GM12801 (cell line): ENCODE data around the gene MIB1.

Experiments used
- CTCF ChIP-seq: IDR thresholded peaks from one replicate; pipeline ENCODE4 v1.5.1; 2011; ENCODE audit warnings: control low read depth; ENCODE audit not compliant: insufficient read length; ENCODE audit errors: extremely low read depth

The MIB1 gene

GRCh38 chr18:21841570-21841969 lies 101.0 kb downstream of the MIB1 start:
- no peak for TF ChIP-seq CTCF

DNA sequence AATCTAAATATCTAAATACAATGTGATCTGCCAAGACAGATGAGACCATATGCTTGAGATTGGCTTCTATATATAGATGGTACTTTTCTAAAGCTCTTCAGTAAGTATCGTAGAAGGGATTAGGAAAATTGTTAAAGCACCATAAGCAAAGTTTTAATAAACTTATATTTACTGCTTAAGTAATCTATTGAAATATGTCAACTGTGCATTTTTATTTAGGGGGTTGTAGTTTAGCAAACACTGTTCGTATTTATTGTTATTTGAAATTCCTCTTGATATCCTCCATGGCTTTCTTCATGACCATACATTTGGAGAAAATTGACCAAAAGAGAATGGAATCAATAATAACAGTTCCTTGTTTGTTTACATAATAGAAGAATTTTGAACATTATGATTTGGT lies 102.7 kb downstream of the MIB1 start:
- no peak for TF ChIP-seq CTCF

- no peak for TF ChIP-seq CTCF
Measured at GRCh38 chr18:21851327-21851961, 110.9 kb downstream of the MIB1 start.

DNA sequence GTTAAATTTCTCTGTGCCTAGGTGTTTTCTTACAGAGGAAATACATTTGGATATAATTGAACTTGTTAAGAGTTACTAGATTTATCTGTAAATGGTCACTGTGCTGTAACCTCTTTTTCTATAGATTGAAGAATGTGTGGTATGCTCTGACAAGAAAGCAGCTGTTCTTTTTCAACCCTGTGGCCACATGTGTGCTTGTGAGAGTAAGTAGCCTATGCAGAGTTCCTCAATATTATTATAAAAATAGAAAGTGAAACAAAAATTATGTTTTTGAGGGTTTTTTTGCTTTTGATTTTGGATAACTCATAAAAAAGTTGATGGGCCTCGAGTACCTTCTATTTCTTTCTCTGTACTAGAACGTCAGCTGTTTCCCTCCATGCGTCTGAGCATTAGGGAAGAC lies 112.4 kb downstream of the MIB1 start:
- no peak for TF ChIP-seq CTCF

GRCh38 chr18:21853775-21854552 lies 113.4 kb downstream of the MIB1 start:
- no peak for TF ChIP-seq CTCF

DNA sequence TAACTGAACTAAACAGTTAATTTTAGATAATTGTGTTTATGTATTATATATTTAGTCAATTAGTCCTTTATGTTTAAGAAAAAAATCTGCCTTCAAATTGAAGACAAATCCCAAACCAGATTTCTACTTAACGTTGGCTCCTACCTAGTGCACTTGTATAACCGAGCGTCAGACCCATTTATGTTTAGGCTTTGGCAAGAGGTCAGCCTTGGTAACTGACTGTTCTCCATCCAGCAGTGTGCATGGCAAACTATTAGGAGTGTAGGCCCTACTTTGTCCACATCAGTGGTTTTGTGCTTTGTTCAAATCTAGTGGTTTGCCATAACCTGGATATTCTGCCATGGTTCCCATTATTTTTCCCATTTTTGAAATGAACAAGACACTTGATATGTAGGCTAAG lies 114.8 kb downstream of the MIB1 start:
- TF ChIP-seq CTCF: no peak

GRCh38 chr18:21857871-21858270 lies 117.3 kb downstream of the MIB1 start:
- no peak for TF ChIP-seq CTCF
